GM15510 (cell line): ENCODE results near the gene KTI12.

Source experiments
- POLR2A ChIP-seq: IDR thresholded peaks from 3 replicates; pipeline ENCODE4 v1.6.1; 2011; ENCODE audit warnings: borderline replicate concordance; ENCODE audit not compliant: insufficient read length; ENCODE audit errors: extremely low read depth

The KTI12 gene

GRCh38 chr1:52002038-52002917 is 31.3 kb downstream of the KTI12 start:
- TF ChIP-seq POLR2A, result no peak

- no peak for TF ChIP-seq POLR2A
These were observed 34.9 kb downstream of the KTI12 start for GRCh38 chr1:51998701-51999100.

- TF ChIP-seq POLR2A, result no peak
These were observed 35.6 kb downstream of the KTI12 start for GRCh38 chr1:51997974-51998382.

- TF ChIP-seq POLR2A, result no peak
These were observed 43.1 kb downstream of the KTI12 start, which contains the start of gene RAB3B for GRCh38 chr1:51990478-51990965. RAB3B (minus strand) TSS chr1:51990700; CDS start chr1:51977117, 13,583 bp downstream.

GRCh38 chr1:51989582-51990477 is 43.8 kb downstream of the KTI12 start:
- no peak for TF ChIP-seq POLR2A

- TF ChIP-seq POLR2A, result no peak
These were observed 45.4 kb downstream of the KTI12 start for GRCh38 chr1:51988254-51988653.

GRCh38 chr1:51986718-51987117 is 46.9 kb downstream of the KTI12 start:
- no peak for TF ChIP-seq POLR2A

GRCh38 chr1:51982161-51982560 is 51.4 kb downstream of the KTI12 start:
- TF ChIP-seq POLR2A, result no peak
